IPS-20b (cell line): ENCODE data around the gene TECPR2.
A peak's percentile ranks its signal among the peaks of the same experiment; 100 is the strongest.

Experiments
- H3K27ac ChIP-seq: one replicate; pipeline ENCODE4 v1.5.1; 2013; ENCODE audit warnings: low read length
- H3K27me3 ChIP-seq: 2 replicates; pipeline ENCODE4 v1.6.1; 2013; ENCODE audit warnings: mild to moderate bottlenecking, low read length, inconsistent platforms; ENCODE audit not compliant: insufficient read depth
- H3K36me3 ChIP-seq: 2 replicates; pipeline ENCODE4 v1.6.1; 2013; ENCODE audit warnings: low read depth, mild to moderate bottlenecking, inconsistent platforms, low read length, moderate library complexity; ENCODE audit not compliant: insufficient read depth
- H3K4me1 ChIP-seq: 2 replicates; pipeline ENCODE4 v1.6.1; 2013; ENCODE audit warnings: mild to moderate bottlenecking, control low read depth, inconsistent platforms, low read length, moderate library complexity; ENCODE audit not compliant: insufficient read depth
- H3K4me3 ChIP-seq: 2 replicates; pipeline ENCODE4 v1.5.1; 2013; ENCODE audit warnings: mild to moderate bottlenecking, low read length, inconsistent platforms
- H3K9ac ChIP-seq: 2 replicates; pipeline ENCODE4 v1.6.1; 2013; ENCODE audit warnings: low read depth, mild to moderate bottlenecking, inconsistent platforms, low read length, moderate library complexity
- H3K9me3 ChIP-seq: 2 replicates; pipeline ENCODE4 v1.6.1; 2013; ENCODE audit warnings: mild to moderate bottlenecking, low read depth, low read length, inconsistent platforms; ENCODE audit not compliant: insufficient read depth

TECPR2 gene

GRCh38 chr14:102509746-102510615, 147.2 kb downstream of the TECPR2 start, which contains the start of gene ANKRD9:
Gene ANKRD9 (minus strand): TSS chr14:102509776. CDS start chr14:102507889, 1,887 bp downstream.
- H3K27me3 ChIP-seq: no peaks in the 10 kb centered on the region
- H3K9ac ChIP-seq: peak within 1 kb of the TSS; percentile 70; the same call in 1 of the 2 replicates
- H3K27ac ChIP-seq: no peak within 1 kb of the TSS
- peak within 1 kb of the TSS; percentile 84 for H3K4me3 ChIP-seq
- no peaks in the 10 kb centered on the region for H3K9me3 ChIP-seq
- H3K36me3 ChIP-seq: peaks cover 13% of the 10 kb centered on the region
- peaks cover 5% of the 10 kb centered on the region for H3K4me1 ChIP-seq

GRCh38 chr14:102510616-102511520, 148.1 kb downstream of the TECPR2 start:
- Histone ChIP-seq H3K27me3 (no peaks in the 10 kb centered on the region), H3K9me3 (no peaks in the 10 kb centered on the region), H3K9ac (peak overlapping the region; percentile 53; the same call in 1 of the 2 replicates), H3K4me3 (peak overlapping the region; percentile 75), H3K36me3 (peaks cover 9% of the 10 kb centered on the region), H3K27ac (no peak overlapping the region), H3K4me1 (peaks cover 5% of the 10 kb centered on the region)

DNA sequence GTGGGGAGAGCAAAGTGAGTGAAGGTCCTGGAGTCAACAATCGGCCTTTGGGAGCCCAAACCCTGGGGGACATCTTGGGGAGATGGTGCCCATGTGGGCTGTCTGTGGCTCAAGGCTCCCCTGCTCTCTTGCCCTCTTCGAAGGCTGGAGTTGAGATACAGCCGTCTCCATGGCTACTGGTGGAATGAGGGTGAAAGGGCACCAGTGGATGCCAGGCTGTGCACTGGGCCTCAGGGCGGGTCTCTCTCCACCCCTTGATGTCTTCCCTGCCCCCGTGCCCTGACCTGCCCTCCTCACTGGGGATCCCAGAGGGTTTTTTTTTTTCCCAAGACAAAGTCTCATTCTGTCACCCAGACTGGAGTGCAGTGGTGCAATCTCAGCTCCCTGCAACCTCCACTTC, 148.8 kb downstream of the TECPR2 start:
- H3K9ac ChIP-seq: no peak overlapping the region
- no peaks in the 10 kb centered on the region for H3K9me3 ChIP-seq
- H3K36me3 ChIP-seq: peaks cover 2% of the 10 kb centered on the region; the same call in 1 of the 2 replicates
- H3K27me3 ChIP-seq: no peaks in the 10 kb centered on the region
- H3K4me3 ChIP-seq: no peak overlapping the region
- no peak overlapping the region for H3K27ac ChIP-seq
- peaks cover 5% of the 10 kb centered on the region for H3K4me1 ChIP-seq

DNA sequence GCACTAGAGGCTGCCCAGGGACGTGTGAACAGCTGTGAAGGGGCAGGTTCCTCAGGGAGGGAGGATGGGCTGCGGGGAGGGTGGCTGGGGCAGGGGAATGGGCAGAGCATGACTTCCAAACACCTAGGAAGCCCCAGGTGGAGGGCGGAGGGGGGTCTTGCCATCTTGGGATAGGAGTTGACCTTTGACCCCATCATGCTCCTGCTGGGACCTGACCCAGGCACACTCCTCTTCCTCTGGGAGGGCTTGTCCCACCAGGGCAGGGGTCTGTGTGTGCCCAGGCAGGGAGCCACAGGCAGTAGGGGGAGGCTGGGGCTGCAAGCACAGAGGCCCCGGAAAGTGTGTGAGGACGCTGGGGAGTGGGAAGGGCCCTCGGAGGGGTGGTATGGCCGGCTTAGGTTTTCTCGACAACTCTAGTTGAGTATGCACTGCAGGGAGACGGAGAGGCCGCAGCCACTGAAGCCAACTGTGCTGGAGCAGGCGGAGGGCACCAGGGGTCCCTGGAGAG, 150.1 kb downstream of the TECPR2 start:
- H3K9me3 ChIP-seq: no peaks in the 10 kb centered on the region
- no peaks in the 10 kb centered on the region for H3K36me3 ChIP-seq
- no peak overlapping the region for H3K4me3 ChIP-seq
- no peak overlapping the region for H3K9ac ChIP-seq
- H3K27ac ChIP-seq: no peak overlapping the region
- H3K4me1 ChIP-seq: peaks cover 5% of the 10 kb centered on the region
- peaks cover 5% of the 10 kb centered on the region; the same call in 1 of the 2 replicates for H3K27me3 ChIP-seq

GRCh38 chr14:102513899-102514772, 151.4 kb downstream of the TECPR2 start:
- H3K9ac ChIP-seq: no peak overlapping the region
- no peak overlapping the region for H3K4me3 ChIP-seq
- no peaks in the 10 kb centered on the region for H3K36me3 ChIP-seq
- H3K4me1 ChIP-seq: no peaks in the 10 kb centered on the region; the same call in 1 of the 2 replicates
- H3K27ac ChIP-seq: no peak overlapping the region
- peaks cover 15% of the 10 kb centered on the region; the same call in 1 of the 2 replicates for H3K27me3 ChIP-seq
- no peaks in the 10 kb centered on the region for H3K9me3 ChIP-seq

GRCh38 chr14:102514987-102515733, 152.4 kb downstream of the TECPR2 start:
- Histone ChIP-seq H3K36me3 (no peaks in the 10 kb centered on the region), H3K9me3 (no peaks in the 10 kb centered on the region), H3K4me3 (no peak overlapping the region), H3K27ac (no peak overlapping the region), H3K9ac (no peak overlapping the region), H3K4me1 (no peaks in the 10 kb centered on the region; the same call in 1 of the 2 replicates), H3K27me3 (peaks cover 15% of the 10 kb centered on the region; the same call in 1 of the 2 replicates)

DNA sequence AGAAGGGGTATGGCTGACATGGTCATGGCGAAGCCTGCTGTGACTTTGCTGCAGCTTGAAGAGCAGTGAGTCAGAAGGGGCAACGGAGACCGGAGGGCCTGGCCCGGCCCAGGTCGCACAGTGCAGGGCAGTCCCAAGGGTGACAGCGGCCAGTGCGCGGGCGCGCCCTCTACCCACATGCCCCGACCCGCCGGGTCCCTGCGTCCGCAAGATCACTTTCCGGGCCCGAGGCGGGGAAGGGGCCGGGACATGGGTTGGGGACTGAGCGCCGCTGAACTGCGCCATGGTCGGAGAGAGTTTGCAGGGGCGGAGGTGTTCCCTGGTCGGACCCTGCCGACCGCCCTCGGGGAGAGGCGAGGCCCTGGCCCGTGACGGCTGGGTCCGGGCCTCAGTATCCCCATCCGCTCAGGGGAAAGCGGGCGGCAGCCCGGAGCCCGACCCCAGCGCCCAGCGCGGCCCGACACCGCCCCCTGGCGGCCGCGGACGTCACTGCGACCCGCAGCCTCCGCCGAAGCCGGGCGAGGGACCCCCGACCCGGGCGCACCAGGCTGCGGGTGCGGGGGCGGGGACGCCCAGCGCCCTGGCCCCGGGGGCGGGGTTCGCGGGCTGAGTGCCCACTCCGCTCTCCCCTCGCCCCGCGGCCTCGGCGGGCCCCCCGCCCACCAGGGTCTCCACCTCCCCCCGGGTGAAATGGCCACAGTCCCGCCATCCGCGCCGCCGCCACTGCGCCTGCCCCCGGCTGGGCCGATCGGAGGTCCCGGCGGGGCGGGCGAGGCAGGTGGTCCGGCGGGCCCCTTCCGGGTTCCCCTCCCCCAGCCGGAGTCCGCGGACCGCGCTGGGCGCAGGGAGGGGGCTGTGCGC, 154.0 kb downstream of the TECPR2 start:
- no peaks in the 10 kb centered on the region for H3K36me3 ChIP-seq
- H3K27me3 ChIP-seq: peaks cover 15% of the 10 kb centered on the region; the same call in 1 of the 2 replicates
- peak overlapping the region; percentile 62 for H3K4me3 ChIP-seq
- H3K27ac ChIP-seq: no peak overlapping the region
- H3K9me3 ChIP-seq: no peaks in the 10 kb centered on the region
- peak overlapping the region; percentile 58; the same call in 1 of the 2 replicates for H3K9ac ChIP-seq
- H3K4me1 ChIP-seq: no peaks in the 10 kb centered on the region

GRCh38 chr14:102517392-102518062, 154.8 kb downstream of the TECPR2 start:
- Histone ChIP-seq H3K36me3 (no peaks in the 10 kb centered on the region), H3K27ac (no peak overlapping the region), H3K9ac (peak overlapping the region; percentile 58; the same call in 1 of the 2 replicates), H3K9me3 (no peaks in the 10 kb centered on the region), H3K4me1 (no peaks in the 10 kb centered on the region), H3K27me3 (peaks cover 15% of the 10 kb centered on the region; the same call in 1 of the 2 replicates), H3K4me3 (peak overlapping the region; percentile 62; the same call in 1 of the 2 replicates)

DNA sequence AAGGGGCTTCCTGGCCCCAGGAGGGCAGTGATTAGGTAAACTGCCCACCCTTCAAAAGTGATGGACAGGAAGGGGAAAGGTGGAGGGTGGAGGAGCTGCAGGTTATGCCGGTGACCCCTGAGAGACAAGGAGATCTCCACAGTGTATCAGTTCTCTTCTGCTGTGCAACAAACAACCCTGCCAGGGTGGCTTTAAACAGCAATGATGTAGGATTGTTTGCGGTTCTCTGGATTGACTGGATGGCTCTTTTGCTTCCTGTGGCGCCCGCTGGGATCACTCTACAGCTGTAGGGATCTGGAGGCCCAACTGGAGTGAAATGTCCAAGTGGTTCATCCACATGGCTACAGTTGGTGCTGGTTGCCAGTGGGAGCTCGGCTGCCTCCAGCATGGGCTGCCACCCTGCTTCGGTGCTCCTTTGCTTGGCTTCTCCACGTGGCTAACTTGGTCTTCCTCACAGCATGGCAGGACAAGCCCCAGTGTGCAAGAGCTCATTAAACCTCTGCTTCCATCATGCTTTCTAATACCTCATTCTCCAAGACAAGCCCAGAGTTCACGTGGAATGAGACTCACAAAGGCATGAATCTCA, 155.4 kb downstream of the TECPR2 start:
- Histone ChIP-seq H3K27ac (no peak overlapping the region), H3K4me3 (0 out of 2 replicates have a peak overlapping the region, but pooled peaks have one; percentile 62), H3K9me3 (no peaks in the 10 kb centered on the region), H3K9ac (no peak overlapping the region), H3K27me3 (peaks cover 15% of the 10 kb centered on the region; the same call in 1 of the 2 replicates), H3K36me3 (no peaks in the 10 kb centered on the region), H3K4me1 (no peaks in the 10 kb centered on the region)
